Muscle layer of colon (tissue), 2 donors: ENCODE measurements around the gene TAF1D.

Experiments
- H3K27ac ChIP-seq: one replicate; pipeline ENCODE4 v1.7.0; 2013; ENCODE audit warnings: low read depth, mild to moderate bottlenecking, low read length, moderate library complexity
- H3K27me3 ChIP-seq, 2 donors: one replicate each; pipeline ENCODE4 v1.7.0; 2013; ENCODE audit warnings: low read length in 2 of 2, mild to moderate bottlenecking in 2 of 2; ENCODE audit not compliant: insufficient read depth in 2 of 2, control insufficient read depth in 1 of 2
- H3K36me3 ChIP-seq: one replicate; pipeline ENCODE4 v1.7.0; 2013; ENCODE audit warnings: mild to moderate bottlenecking, low read length; ENCODE audit not compliant: insufficient read depth
- H3K4me1 ChIP-seq: one replicate; pipeline ENCODE4 v1.7.0; 2013; ENCODE audit warnings: mild to moderate bottlenecking, low read length; ENCODE audit not compliant: insufficient read depth
- H3K4me3 ChIP-seq, 2 donors: one replicate each; pipeline ENCODE4 v1.7.0; 2013; ENCODE audit warnings: low read length in 2 of 2, low read depth in 1 of 2, mild to moderate bottlenecking in 1 of 2, moderate library complexity in 1 of 2
- H3K9ac ChIP-seq: one replicate; pipeline ENCODE4 v1.7.0; 2013; ENCODE audit warnings: low read length
- H3K9me3 ChIP-seq: one replicate; pipeline ENCODE4 v1.7.0; 2013; ENCODE audit warnings: mild to moderate bottlenecking, low read length
- donor health status: abdominal sarcoma.
- donor health status: Adenocarcinoma of cecum.

The TAF1D gene

DNA sequence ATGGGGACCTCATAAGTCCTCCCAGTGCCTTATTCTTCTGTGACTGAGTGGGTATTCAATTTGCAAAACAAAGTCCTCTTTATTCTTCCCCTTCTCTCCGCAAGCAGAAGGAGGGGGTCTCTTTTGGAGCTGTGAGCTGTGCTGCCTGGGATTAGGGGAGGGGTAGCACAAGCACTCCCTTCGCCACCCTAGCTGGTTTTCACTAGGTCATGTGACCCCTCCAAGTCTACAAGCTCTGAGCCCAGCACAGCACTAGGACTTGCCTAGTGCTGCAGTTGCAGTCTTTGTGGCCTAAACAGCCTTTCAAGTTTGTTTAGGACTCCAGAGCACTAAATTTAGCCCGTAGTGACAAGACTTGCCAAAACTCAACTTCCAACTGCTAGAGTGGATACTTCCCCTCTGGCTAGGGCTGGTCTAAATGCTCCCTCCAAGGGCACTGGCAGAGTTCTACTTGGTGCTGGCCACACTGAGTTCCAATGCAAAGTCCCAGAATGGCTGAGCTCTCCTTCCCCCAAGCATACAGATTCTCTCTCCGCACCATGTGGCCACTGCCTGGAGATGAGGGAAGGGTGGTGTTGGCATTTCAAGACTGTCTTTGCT, 25.4 kb downstream of the TAF1D start:
- H3K4me1 ChIP-seq = no peaks in the 10 kb centered on the region
- H3K4me3 ChIP-seq = no peak overlapping the region
- H3K36me3 ChIP-seq = peaks cover 23% of the 10 kb centered on the region
- H3K27me3 ChIP-seq = no peaks in the 10 kb centered on the region
- no peak overlapping the region for H3K27ac ChIP-seq
- no peak overlapping the region for H3K9ac ChIP-seq
- H3K9me3 ChIP-seq = no peaks in the 10 kb centered on the region

DNA sequence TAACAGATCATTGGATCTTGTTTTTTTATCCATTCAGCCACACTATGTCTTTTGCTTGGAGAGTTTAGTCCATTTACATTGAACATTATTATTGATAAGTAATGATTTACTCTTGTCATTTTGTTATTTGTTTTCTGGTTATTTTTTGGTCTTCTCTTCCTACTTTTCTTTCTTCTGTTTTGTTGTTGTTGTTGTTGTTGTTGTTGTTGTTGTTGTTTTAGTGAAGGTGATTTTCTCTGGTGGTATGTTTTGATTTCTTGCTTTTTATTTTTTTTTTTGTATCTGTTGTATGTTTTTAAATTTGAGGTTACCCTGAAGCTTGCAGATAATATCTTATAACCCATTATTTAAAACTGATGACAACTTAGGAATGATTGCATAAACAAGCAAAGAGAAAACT, 28.6 kb downstream of the TAF1D start:
- Histone ChIP-seq H3K27ac (no peak overlapping the region), H3K9ac (no peak overlapping the region), H3K4me3 (no peak overlapping the region), H3K36me3 (peaks cover 25% of the 10 kb centered on the region), H3K4me1 (no peaks in the 10 kb centered on the region), H3K27me3 (no peaks in the 10 kb centered on the region), H3K9me3 (no peaks in the 10 kb centered on the region)

GRCh38 chr11:93710239-93710638, 31.1 kb downstream of the TAF1D start:
- peaks cover 16% of the 10 kb centered on the region for H3K36me3 ChIP-seq
- no peaks in the 10 kb centered on the region for H3K9me3 ChIP-seq
- no peaks in the 10 kb centered on the region for H3K27me3 ChIP-seq
- H3K4me1 ChIP-seq = no peaks in the 10 kb centered on the region
- H3K9ac ChIP-seq = no peak overlapping the region
- no peak overlapping the region for H3K4me3 ChIP-seq
- H3K27ac ChIP-seq = no peak overlapping the region

DNA sequence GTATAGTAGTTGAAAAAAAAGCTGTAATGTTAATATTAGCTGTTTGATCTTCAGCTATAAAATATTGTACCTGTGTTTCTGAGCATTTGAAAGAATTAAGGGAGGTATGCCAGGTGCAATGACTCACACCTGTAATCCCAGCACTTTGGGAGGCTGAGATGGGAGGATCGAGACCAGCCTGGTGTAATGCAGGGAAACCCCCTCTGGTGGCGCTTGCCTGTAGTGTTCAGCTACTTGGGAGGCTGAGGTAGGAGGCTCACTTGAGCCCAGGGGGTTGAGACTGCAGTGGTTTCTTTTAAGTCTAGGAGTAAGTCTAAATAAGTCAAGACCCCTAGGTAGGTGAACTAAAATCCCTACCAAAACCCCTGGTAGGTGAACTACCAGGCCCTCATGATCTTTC, 37.1 kb downstream of the TAF1D start:
- no peaks in the 10 kb centered on the region for H3K27me3 ChIP-seq
- H3K27ac ChIP-seq = no peak overlapping the region
- peaks cover 21% of the 10 kb centered on the region for H3K36me3 ChIP-seq

DNA sequence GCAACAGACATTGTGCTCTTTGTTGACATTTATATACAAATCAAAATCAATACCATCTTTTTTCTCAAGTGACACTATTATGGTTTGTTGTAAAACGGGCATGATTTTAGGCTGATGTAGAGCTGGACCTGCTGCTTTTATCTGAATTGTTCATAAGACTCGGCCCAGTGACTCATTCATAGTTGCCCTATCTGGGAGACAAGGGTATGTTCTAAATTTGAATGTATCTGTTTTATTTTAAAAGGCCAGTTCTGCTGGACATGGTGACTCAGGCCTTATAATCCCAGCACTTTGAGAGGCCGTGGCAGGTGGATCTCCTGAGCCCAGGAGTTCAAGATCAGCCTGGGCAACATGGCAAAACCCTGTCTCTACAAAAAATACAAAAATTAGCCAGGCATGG, 40.5 kb downstream of the TAF1D start:
- H3K9me3 ChIP-seq = no peaks in the 10 kb centered on the region
- peaks cover 44% of the 10 kb centered on the region for H3K36me3 ChIP-seq
- no peak overlapping the region for H3K4me3 ChIP-seq
- no peaks in the 10 kb centered on the region for H3K27me3 ChIP-seq
- H3K9ac ChIP-seq = no peak overlapping the region
- H3K27ac ChIP-seq = no peak overlapping the region
- H3K4me1 ChIP-seq = no peaks in the 10 kb centered on the region

More for the DNA sequence above, 37.1 kb downstream of the TAF1D start:
- Histone ChIP-seq H3K4me3 (no peak overlapping the region), H3K9me3 (no peaks in the 10 kb centered on the region), H3K9ac (no peak overlapping the region), H3K4me1 (no peaks in the 10 kb centered on the region)

DNA sequence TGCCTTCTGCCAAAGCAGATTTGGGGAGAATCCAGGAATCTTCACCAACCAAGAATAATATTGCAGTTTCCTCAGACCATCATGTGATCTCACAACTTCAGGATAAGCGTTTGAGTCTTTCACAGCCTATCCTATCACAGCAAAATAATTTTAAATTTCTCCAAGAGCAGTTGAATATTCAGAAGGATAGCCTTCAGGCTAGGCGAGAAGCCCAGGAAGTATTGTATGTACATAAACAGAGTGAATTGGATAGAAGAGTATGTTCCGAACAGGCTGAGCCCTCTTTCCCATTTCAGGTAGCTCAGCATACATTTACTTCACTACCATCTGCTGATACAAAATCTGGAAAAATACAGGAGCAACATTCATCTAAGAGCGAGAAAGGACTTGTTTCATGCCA, 43.7 kb downstream of the TAF1D start:
- Histone ChIP-seq H3K36me3 (peaks cover 53% of the 10 kb centered on the region), H3K9me3 (no peaks in the 10 kb centered on the region), H3K4me1 (no peaks in the 10 kb centered on the region), H3K4me3 (no peak overlapping the region), H3K27ac (no peak overlapping the region), H3K27me3 (no peaks in the 10 kb centered on the region), H3K9ac (no peak overlapping the region)

GRCh38 chr11:93694557-93694956, 46.7 kb downstream of the TAF1D start:
- Histone ChIP-seq H3K27me3 (no peaks in the 10 kb centered on the region), H3K27ac (no peak overlapping the region), H3K9me3 (no peaks in the 10 kb centered on the region), H3K4me1 (no peaks in the 10 kb centered on the region), H3K4me3 (no peak overlapping the region), H3K9ac (no peak overlapping the region), H3K36me3 (peaks cover 60% of the 10 kb centered on the region)

- Histone ChIP-seq H3K9me3 (no peaks in the 10 kb centered on the region), H3K4me3 (no peak overlapping the region), H3K4me1 (no peaks in the 10 kb centered on the region), H3K27me3 (no peaks in the 10 kb centered on the region), H3K36me3 (peaks cover 60% of the 10 kb centered on the region), H3K9ac (no peak overlapping the region), H3K27ac (no peak overlapping the region)
Measured at GRCh38 chr11:93694109-93694508, 47.2 kb downstream of the TAF1D start.

DNA sequence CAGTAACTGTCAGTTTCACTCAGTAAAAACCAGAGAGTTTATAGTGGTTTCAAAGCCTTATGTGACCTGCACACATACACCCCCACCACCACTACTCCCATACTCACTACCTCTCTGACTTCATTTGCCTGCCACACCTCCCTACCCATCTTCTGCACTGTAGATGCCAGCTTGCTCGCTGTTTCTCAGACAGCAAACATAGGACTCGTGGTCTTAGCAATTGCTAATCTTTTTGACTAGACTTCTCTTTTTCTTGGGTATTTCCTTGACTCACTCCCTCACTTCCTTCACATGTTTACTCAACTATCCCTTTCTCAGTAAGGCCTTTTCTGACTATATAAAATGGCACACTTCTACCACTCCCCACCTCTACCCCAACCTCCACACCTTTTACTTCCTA, 52.1 kb downstream of the TAF1D start:
- H3K4me1 ChIP-seq = no peaks in the 10 kb centered on the region
- peaks cover 44% of the 10 kb centered on the region for H3K36me3 ChIP-seq
- H3K9me3 ChIP-seq = no peaks in the 10 kb centered on the region
- no peak overlapping the region for H3K27ac ChIP-seq
- H3K4me3 ChIP-seq = no peak overlapping the region
- no peaks in the 10 kb centered on the region for H3K27me3 ChIP-seq
- H3K9ac ChIP-seq = no peak overlapping the region

GRCh38 chr11:93686812-93687211, 54.5 kb downstream of the TAF1D start:
- Histone ChIP-seq H3K4me3 (no peak overlapping the region), H3K4me1 (no peaks in the 10 kb centered on the region), H3K36me3 (peaks cover 55% of the 10 kb centered on the region), H3K27ac (no peak overlapping the region), H3K27me3 (no peaks in the 10 kb centered on the region), H3K9ac (no peak overlapping the region), H3K9me3 (no peaks in the 10 kb centered on the region)

DNA sequence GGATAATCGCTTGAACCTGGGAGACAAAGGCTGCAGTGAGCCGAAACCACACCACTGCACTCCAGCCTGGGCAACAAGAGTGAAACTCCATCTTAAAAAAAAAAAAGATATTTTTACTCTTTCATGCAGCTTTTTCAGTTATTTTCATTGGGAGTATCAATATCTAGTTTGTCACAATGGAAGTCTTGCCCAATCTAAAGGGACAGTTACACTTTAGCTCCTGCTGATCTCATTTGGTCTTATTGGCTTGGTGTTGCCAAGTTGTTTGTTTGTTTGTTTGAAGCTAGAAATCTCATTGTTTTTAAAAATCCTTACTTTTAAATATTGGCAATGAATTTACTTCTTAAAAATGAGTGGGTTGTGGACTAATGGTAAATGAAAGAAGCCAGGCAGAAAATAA, 55.1 kb downstream of the TAF1D start:
- Histone ChIP-seq H3K27me3 (no peaks in the 10 kb centered on the region), H3K4me3 (no peak overlapping the region), H3K36me3 (peaks cover 50% of the 10 kb centered on the region), H3K27ac (no peak overlapping the region), H3K9me3 (no peaks in the 10 kb centered on the region), H3K9ac (no peak overlapping the region), H3K4me1 (no peaks in the 10 kb centered on the region)
